Sigmoid colon (tissue), 7 donors: ENCODE measurements around the gene PLBD2. TPM values are rescaled to one million over a fixed set of nuclear protein-coding genes. Genes with fewer than 3 reads are reported as not detected.

ENCODE experiments used
- DNase-seq: peaks from one replicate; pipeline ENCODE4 v3.0.0-alpha.2; 2019
- H3K27ac ChIP-seq, 4 donors: fragments of 200-600 bp; sonication (generic); one replicate each; pipeline ENCODE4 v1.5.1; 2016 to 2019; ENCODE audit warnings: mild to moderate bottlenecking in 1 of 4
- H3K27me3 ChIP-seq, 3 donors: fragments of 200-600 bp; sonication (generic); one replicate each; pipeline ENCODE4 v1.5.1; 2019; ENCODE audit warnings: mild to moderate bottlenecking in 1 of 3
- H3K36me3 ChIP-seq, 4 donors: fragments of 200-600 bp; sonication (generic); one replicate each; pipeline ENCODE4 v1.5.1; 2016 to 2019
- H3K4me1 ChIP-seq, 4 donors: fragments of 200-600 bp; sonication (generic); one replicate each; pipeline ENCODE4 v1.5.1; 2017 to 2019
- H3K4me3 ChIP-seq, 4 donors: fragments of 200-600 bp; sonication (generic); one replicate each; pipeline ENCODE4 v1.5.1; 2017 to 2019; ENCODE audit warnings: mild to moderate bottlenecking in 2 of 4, moderate library complexity in 1 of 4
- H3K9me3 ChIP-seq, 4 donors: fragments of 200-600 bp in 3 of 4; sonication (generic) in 3 of 4; one replicate each; pipeline versions ENCODE4 v1.5.1 to v1.6.1; 2013 to 2019
- EP300 ChIP-seq, 4 donors: sonication (generic); formaldehyde crosslinking; IDR thresholded peaks; one replicate each; pipeline ENCODE4 v1.6.1; 2017; ENCODE audit warnings: antibody characterized with exemption in 4 of 4
- POLR2A ChIP-seq, 2 donors: fragments of 450-650 bp; IDR thresholded peaks; one replicate each; pipeline ENCODE4 v1.6.1; 2016; ENCODE audit warnings: antibody characterized with exemption in 2 of 2, mild to moderate bottlenecking in 2 of 2, moderate library complexity in 2 of 2
- POLR2AphosphoS5 ChIP-seq, 4 donors: sonication (generic); formaldehyde crosslinking; IDR thresholded peaks; one replicate each; pipeline ENCODE4 v1.6.1; 2017; ENCODE audit warnings: antibody characterized with exemption in 4 of 4
- WGBS, 2 donors: extraction: QIAGEN DNeasy Blood & Tissue Kit; methylation state at CpG; one replicate each; pipeline ENCODE4 v1.1.7; 2013; 5-methylcytosine and 5-hydroxymethylcytosine counted together
- intact Hi-C: fragments of 100-400 bp; cut with DNase I; formaldehyde crosslinking; loops from one replicate; pipeline ENCODE4 v1.15.1; 2023
- polyA plus RNA-seq, 3 donors: library from polyadenylated mRNA; stranded (reverse); fragments of 200-250 nt; gene quantifications; one replicate each; pipeline ENCODE4 v1.2.3, GENCODE V29; 2013
- total RNA-seq, 4 donors: library from RNA; depleted of rRNA; stranded (reverse); fragments of >200 nt; gene quantifications; one replicate each; pipeline ENCODE4 v1.1.0, GENCODE V29; 2016
- TF ChIP-seq, protein P1 (sequence below), 4 experiments: fragments of 450-650 bp in 3 of 4; fragments of 200-600 bp in 1 of 4; IDR thresholded peaks; one replicate each; pipeline ENCODE4 v1.5.1; 2016 to 2019; ENCODE audit warnings: antibody characterized with exemption in 4 of 4, mild to moderate bottlenecking in 3 of 4, moderate library complexity in 2 of 4
- donor health status: healthy with polysubstance abuse.
- donor health status: Bipolar disorder and iron deficiency.
- donor health status: healthy.

PLBD2 gene
- total and polyA plus RNA-seq, 7 donors, result 3.0 to 39.1 (median 14.4) TPM

DNA sequence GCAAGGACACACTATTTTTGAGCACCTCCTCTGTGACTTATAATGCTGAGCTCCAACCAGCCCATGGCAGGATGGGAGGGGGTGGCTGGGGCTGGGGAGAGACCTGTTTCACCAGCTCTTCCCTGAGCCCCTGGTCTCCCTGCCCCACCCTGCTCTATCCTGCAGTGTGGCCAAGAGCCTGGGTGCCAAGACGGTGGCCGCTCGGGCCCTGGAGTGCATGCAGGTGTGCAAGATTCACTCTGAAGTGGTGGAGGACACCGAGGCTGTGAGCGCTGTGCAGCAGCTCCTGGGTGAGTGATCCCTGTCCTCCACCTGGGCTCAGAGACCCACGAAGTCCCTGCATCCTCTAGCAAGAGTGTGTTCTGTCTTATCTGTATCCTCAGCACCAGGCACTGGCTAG lies 78.2 kb downstream of the PLBD2 start:
- Histone ChIP-seq H3K27me3 (peaks cover 0 to 16% (median 0%) of the 10 kb centered on the region in 3 donors), H3K4me1 (no peaks in the 10 kb centered on the region), H3K4me3 (no peak overlapping the region), H3K36me3 (no peaks in the 10 kb centered on the region), H3K27ac (no peak overlapping the region), H3K9me3 (no peaks in the 10 kb centered on the region)
- 89% methylated on average over 6 of the region's 6 CpGs for WGBS, 2 donors
- no peak for DNase-seq
- intact Hi-C loops, result no loop called here
- TF ChIP-seq, protein P1, sequence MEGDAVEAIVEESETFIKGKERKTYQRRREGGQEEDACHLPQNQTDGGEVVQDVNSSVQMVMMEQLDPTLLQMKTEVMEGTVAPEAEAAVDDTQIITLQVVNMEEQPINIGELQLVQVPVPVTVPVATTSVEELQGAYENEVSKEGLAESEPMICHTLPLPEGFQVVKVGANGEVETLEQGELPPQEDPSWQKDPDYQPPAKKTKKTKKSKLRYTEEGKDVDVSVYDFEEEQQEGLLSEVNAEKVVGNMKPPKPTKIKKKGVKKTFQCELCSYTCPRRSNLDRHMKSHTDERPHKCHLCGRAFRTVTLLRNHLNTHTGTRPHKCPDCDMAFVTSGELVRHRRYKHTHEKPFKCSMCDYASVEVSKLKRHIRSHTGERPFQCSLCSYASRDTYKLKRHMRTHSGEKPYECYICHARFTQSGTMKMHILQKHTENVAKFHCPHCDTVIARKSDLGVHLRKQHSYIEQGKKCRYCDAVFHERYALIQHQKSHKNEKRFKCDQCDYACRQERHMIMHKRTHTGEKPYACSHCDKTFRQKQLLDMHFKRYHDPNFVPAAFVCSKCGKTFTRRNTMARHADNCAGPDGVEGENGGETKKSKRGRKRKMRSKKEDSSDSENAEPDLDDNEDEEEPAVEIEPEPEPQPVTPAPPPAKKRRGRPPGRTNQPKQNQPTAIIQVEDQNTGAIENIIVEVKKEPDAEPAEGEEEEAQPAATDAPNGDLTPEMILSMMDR (IDR thresholded peaks at IDR 0.05), result no peak
- TF ChIP-seq POLR2AphosphoS5 (IDR thresholded peaks at IDR 0.05) (no peak), EP300 (IDR thresholded peaks at IDR 0.05) (no peak), POLR2A (IDR thresholded peaks at IDR 0.05) (no peak)

DNA sequence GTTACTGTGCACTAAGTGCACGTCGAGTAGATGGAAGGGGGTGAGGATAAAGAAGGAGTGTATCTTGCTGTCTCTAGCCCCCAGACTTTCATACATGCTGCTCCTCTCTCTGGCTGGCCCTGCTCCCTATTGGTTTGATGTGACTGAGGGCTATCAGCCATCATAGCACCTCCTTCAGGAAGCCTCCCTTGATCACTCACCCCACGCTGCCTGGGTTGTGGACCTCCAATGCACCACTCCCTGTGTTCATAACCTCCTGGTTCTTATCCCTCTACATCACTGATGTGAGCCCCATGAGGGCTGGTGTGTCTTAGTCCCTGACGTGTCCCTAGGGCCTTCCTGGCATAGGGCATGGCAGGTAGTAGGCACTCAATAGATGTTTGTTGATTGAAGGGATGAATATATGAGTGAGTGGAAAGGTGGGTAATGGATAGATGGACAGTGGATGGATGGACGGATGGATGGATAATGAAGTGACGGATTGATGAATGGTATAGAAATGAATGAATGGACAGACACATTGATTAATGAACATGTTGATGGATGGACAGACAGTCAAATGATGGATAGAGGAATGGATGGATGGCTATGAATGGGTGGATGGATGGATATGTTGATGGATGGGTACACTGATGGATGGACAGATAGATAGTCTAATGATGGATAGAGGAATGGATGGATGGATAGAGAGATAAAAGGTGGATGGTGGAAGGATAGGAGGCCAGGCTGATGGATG lies 78.8 kb downstream of the PLBD2 start:
- TF ChIP-seq POLR2A (IDR thresholded peaks at IDR 0.05) (no peak), EP300 (IDR thresholded peaks at IDR 0.05) (no peak), POLR2AphosphoS5 (IDR thresholded peaks at IDR 0.05) (no peak)
- TF ChIP-seq, protein P1 (IDR thresholded peaks at IDR 0.05), result no peak
- intact Hi-C loops, result no loop called here
- peaks cover 0 to 22% (median 0%) of the 10 kb centered on the region in 3 donors for H3K27me3 ChIP-seq
- no peaks in the 10 kb centered on the region for H3K9me3 ChIP-seq
- H3K4me1 ChIP-seq, result no peaks in the 10 kb centered on the region
- no peak for DNase-seq
- H3K36me3 ChIP-seq, result no peaks in the 10 kb centered on the region
- WGBS, 2 donors, result 87 to 93% methylated on average over 6 of the region's 6 CpGs
- H3K4me3 ChIP-seq, result no peak overlapping the region
- no peak overlapping the region for H3K27ac ChIP-seq

DNA sequence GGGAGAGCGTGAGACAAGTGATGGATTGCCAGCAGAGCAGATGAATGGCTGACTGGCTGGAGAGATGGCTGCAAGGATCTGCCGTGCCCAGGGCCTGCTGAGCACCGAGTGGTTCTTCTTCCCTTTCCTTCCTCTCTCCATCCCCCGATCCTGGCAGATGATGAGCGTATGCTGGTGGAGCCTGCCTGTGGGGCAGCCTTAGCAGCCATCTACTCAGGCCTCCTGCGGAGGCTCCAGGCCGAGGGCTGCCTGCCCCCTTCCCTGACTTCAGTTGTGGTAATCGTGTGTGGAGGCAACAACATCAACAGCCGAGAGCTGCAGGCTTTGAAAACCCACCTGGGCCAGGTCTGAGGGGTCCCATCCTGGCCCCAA lies 79.3 kb downstream of the PLBD2 start:
- H3K4me1 ChIP-seq, result no peaks in the 10 kb centered on the region
- H3K9me3 ChIP-seq, result no peaks in the 10 kb centered on the region
- H3K4me3 ChIP-seq, result no peak overlapping the region
- peaks cover 0 to 26% (median 0%) of the 10 kb centered on the region in 3 donors for H3K27me3 ChIP-seq
- H3K36me3 ChIP-seq, result no peaks in the 10 kb centered on the region
- no peak overlapping the region for H3K27ac ChIP-seq
- DNase-seq, result no peak
- WGBS, 2 donors, result 84 to 92% methylated on average over 9 of the region's 9 CpGs
- intact Hi-C loops, result no loop called here
- TF ChIP-seq EP300 (IDR thresholded peaks at IDR 0.05) (no peak), POLR2AphosphoS5 (IDR thresholded peaks at IDR 0.05) (no peak)
- TF ChIP-seq, protein P1 (IDR thresholded peaks at IDR 0.05), result no peak

DNA sequence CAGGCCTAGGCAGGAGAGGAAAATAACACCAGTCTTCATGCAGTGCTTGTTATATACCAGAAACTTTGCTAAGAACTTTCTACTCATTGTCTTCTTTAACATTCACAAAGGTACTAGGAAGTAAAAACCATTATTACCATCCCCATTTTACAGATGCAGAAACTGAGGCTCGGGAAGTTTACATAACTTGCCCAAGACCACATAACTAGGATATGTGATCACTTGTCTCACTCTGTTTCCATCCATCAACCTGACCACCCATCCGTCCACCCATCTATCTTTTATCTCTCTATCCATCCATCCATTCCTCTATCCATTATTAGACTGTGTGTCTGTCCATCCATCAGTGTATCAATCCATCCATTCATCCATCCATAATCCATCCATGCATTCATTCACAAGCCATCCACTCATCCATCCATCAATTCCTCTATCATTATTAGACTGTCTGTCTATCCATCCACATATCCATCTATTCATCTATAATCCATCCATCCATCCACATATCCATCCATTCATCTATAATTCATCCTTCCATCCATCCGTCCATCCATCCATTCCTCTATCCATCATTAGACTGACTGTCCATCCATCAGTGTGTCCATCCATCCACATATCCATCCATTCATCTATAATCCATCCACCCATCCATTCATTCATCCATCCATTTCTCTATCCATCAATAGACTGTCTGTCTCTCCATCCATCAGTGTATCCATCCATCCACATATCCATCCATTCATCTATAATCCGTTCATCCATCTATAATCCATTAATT lies 80.3 kb downstream of the PLBD2 start:
- Histone ChIP-seq H3K4me3 (no peak overlapping the region), H3K9me3 (no peaks in the 10 kb centered on the region), H3K4me1 (no peaks in the 10 kb centered on the region), H3K27ac (no peak overlapping the region), H3K36me3 (no peaks in the 10 kb centered on the region), H3K27me3 (peaks cover 0 to 35% (median 0%) of the 10 kb centered on the region in 3 donors)
- WGBS, 2 donors, result 84 to 85% methylated on average over 4 of the region's 4 CpGs
- DNase-seq, result no peak
- no peak for TF ChIP-seq EP300 (IDR thresholded peaks at IDR 0.05)
- intact Hi-C loops, result no loop called here

DNA sequence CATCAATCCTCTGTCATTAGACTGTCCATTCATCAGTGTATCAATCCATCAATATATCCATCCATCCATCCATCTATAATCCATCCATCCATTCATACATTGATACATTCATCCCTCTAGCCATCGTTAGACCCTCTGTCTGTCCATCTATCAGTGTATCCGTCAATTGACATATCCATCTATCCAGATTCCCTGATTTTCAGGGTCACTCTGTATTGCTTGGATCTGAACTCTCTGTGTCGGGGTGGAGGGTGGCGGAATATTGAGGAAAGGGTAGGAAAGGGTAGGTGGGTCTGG lies 80.9 kb downstream of the PLBD2 start:
- TF ChIP-seq POLR2A (IDR thresholded peaks at IDR 0.05), result no peak
- TF ChIP-seq, protein P1 (IDR thresholded peaks at IDR 0.05), result no peak
- TF ChIP-seq POLR2AphosphoS5 (IDR thresholded peaks at IDR 0.05), result no peak
- no peak for TF ChIP-seq EP300 (IDR thresholded peaks at IDR 0.05)
- Histone ChIP-seq H3K27ac (no peak overlapping the region), H3K4me1 (no peaks in the 10 kb centered on the region), H3K36me3 (no peaks in the 10 kb centered on the region), H3K27me3 (peaks cover 0 to 40% (median 0%) of the 10 kb centered on the region in 3 donors), H3K9me3 (no peaks in the 10 kb centered on the region), H3K4me3 (no peak overlapping the region)
- 52% methylated on average over 4 of the region's 4 CpGs for WGBS, 2 donors
- intact Hi-C loops, result no loop called here
- DNase-seq, result no peak
